HepG2 (cell line): ENCODE results near the gene TJP2.

Source experiments
- ARID4A ChIP-seq: sonication (generic); formaldehyde crosslinking; IDR thresholded peaks from 2 replicates; pipeline ENCODE4 v1.5.0; 2020; ENCODE audit warnings: mild to moderate bottlenecking, missing genetic modification reagents, borderline replicate concordance
- MBD4 ChIP-seq: IDR thresholded peaks from 2 replicates; pipeline ENCODE4 v1.6.1; 2012; ENCODE audit warnings: low read length, inconsistent platforms, borderline replicate concordance
- MYNN ChIP-seq: sonication (generic); formaldehyde crosslinking; IDR thresholded peaks from 2 replicates; pipeline ENCODE4 v1.4.0; 2020; ENCODE audit warnings: mild to moderate bottlenecking, low read depth, missing genetic modification reagents
- POLR2A ChIP-seq, 2 experiments: IDR thresholded peaks; 2 replicates each; pipeline ENCODE4 v1.6.1; 2011; ENCODE audit warnings: low read depth in 2 of 2, low read length in 2 of 2, mild to moderate bottlenecking in 1 of 2, moderate library complexity in 1 of 2; ENCODE audit not compliant: insufficient read depth in 1 of 2
- YY1 ChIP-seq: IDR thresholded peaks from 2 replicates; pipeline ENCODE4 v1.6.1; 2011; ENCODE audit warnings: low read length, low read depth, moderate library complexity, mild to moderate bottlenecking; ENCODE audit not compliant: insufficient read depth, insufficient replicate concordance

GRCh38 chr9:69134412-69134811 lies 39.7 kb upstream of the TJP2 start:
- no peak for TF ChIP-seq YY1
- no peak for TF ChIP-seq MYNN (CRISPR knock-in tag)
- TF ChIP-seq POLR2A (IDR thresholded peaks at IDR 0.05; ENCODE audit: insufficient read depth in 1 of 2, low read depth in 2 of 2, low read length in 2 of 2) = no peak
- no peak for TF ChIP-seq ARID4A (CRISPR knock-in tag)
- TF ChIP-seq MBD4 = no peak
